HG03439 (cell line): ENCODE measurements around the gene FBXO17.
"Not testable (repeated sequence)": the region's sequence is repeated elsewhere in the genome, so short reads cannot be mapped to it uniquely, and the experiment has no call there.

Source experiments
- ATAC-seq: cut with Tn5 transposase; IDR thresholded peaks from one replicate; pipeline ENCODE4 v1.9.1; 2021; ENCODE audit warnings: mild to moderate bottlenecking, moderate library complexity; ENCODE audit not compliant: unreplicated experiment

The FBXO17 gene, protein sequence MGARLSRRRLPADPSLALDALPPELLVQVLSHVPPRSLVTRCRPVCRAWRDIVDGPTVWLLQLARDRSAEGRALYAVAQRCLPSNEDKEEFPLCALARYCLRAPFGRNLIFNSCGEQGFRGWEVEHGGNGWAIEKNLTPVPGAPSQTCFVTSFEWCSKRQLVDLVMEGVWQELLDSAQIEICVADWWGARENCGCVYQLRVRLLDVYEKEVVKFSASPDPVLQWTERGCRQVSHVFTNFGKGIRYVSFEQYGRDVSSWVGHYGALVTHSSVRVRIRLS

DNA sequence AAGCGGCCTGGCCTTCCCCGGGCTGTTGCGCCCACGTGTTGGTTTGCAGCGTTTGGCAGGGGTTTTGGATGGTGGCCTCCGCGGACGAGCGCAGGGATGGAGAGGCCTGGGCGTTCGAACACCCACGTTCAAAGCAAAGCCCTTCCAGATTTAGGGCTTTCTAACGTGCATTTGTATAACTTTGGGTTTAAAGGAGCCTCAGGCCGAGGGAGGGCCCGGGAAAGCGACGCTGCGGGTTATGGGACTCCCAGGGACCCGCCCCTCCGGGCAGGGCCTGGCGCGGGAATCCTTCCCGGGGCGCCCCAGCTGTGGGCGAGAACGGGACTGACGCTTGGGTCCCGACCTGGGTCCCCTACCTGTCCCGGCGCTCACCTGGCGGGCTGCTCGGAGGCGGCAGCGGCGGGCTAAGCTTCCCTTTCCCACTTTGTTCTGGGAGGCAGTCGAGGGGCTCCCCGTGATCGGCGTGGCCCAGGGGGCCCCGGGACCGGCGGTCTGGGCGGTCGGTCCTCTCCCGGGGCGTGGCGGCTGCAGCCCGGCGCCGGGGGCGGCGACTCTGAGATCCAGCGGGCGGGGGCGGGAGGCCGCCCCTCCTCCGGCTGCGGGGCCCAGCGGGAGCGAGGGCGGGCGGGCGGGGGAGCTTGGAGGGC, at the start of gene FBXO17:
Gene FBXO17 (minus strand): TSS at position 529 of the 647 bp plus-strand sequence. CDS start 25,423 bp downstream, outside the sequence.
- ATAC-seq, result no peak

DNA sequence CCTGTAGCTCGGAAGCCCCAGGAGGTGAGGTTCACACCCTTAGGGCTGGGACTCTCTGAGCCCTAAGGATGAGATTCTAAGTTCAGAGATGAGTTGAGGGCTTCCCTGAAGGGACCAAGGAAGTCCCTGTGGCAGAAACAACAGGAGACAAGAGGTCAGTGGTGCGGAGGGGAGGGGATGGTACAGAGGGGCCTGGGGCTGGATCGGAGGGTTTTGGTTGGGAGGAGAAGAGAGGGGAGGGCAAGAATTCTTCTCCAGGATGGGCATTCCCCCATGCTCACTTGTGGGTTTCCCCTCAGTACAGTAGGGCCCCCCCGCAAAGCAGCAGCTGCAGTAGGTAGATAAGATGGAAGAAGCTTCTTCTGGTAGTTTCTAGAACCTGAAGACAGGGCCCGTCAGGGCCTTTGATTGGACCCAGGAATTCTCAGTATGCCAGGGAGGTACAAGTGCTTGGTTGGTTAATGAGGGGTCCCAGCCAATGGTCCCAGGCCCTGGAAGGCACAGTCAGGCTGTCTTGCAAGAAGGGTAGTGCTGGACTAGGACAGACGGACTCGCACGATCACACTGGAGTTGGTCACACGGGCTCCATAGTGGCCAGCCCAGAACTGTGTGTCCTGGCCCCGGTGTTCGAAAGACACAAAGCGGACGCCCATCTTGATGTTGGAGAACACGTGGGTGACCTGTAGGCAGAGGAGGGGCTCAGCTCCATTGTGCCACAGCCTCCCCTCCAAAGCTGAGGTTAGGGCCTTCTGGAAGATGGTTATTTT, 49.5 kb upstream of the FBXO17 start:
- ATAC-seq, result no peak

DNA sequence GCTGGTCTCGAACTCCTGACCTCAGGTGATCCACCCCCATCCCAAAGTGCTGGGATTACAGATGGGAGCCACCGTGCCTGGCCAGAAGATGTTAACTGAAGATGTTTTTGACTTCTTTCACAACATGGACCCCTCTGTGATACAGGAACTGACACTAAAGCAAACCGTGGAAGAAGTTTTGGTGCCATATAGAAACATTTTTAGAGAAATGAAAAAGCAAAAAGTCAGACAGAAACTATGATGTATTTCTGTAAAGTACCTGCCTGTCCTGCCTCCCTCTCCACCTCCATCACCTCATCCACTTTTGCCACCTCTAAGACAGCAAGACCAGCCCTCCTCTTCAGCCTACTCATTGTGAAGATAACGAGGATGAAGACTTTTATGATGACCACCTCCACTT, 45.5 kb upstream of the FBXO17 start:
- no peak for ATAC-seq

DNA sequence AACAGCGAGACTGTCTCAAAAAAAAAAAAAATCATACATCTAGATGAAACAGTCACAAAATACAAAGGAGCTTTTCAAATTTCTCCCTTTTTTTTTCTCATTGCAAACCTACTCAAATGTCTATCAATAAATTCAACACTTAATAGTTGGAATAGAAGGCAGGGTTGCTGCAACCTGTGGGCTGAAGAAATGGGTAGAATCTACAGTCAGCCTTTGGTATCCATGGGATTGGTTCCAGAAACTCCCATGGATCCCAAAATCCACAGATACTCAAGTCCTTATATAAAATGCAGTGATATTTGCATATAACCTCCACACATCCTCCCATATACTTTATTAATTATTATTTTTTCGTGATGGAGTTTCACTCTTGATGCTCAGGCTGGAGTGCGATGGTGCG, 42.1 kb upstream of the FBXO17 start:
- ATAC-seq, result no peak

DNA sequence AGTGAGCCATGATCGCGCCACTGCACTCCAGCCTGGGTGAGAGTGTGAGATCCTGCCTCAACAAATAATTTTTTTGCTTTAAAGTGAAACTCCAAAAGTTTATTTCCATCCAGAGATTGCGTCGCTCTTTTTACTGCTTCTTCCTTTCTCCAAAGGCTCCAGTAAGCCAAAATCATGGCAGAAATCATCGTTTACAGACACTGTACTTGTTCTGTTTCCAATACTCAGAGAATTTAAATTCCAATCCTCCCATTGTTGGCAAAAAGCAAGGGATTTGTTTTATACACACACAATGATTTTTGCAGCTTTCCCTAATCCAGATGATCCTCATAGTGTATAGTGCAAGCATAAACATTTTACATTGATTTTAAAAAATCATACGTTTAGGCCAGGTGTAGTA, 41.5 kb upstream of the FBXO17 start:
- ATAC-seq, result no peak

DNA sequence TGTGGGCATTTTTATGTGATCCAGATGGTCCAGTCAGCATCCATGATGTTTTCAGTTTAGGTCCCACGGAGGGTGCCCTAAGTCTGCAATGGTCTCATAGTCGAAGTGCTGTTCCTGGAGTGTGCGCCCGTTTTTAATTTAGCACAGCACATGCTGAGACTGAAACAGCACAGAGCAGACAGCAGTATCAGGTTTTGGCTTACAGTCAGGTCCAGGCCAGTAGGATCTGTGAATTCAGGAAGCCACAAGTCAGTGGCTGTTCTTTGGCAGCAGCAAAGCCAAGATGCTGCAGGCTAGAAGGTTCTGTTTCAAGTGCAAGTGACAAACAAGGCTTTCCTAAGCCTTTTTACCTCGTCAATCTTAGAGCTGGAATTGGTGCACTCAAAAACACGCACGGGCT, 38.5 kb upstream of the FBXO17 start:
- no peak for ATAC-seq

DNA sequence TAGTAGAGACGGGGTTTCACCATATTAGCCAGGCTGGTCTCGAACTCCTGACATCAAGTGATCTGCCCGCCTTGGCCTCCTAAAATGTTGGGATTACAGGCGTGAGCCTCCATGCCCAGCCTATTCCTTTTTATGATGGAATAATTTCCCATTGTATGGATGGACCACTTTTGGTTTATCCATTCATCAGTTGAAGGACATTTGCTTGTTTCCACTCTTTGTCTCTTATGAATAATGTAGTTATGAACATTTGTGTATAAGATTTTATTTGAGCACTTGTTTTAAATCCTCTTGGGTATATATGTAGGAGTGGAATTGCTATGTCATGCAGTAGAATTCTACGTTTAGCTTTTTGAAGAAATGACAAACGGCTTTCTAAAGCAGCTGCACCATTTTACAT, 33.5 kb upstream of the FBXO17 start:
- no peak for ATAC-seq

DNA sequence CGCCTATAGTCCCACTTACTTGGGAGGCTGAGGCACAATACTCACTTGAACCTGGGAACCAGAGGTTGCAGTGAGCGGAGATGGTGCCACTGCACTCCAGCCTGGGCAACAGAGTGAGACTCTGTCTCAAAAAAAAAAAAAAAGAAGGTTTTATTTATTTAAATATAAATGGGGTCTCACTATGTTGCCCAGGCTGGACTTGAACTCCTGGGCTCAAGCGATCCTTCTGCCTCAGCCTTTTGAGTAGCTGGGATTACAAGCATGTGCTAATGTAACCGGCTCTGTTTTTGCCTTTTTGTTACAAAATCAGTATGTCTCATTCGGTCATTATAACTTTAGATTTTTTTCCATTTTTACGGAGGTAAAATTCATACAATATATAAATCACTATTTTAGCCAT, 32.6 kb upstream of the FBXO17 start:
- no peak for ATAC-seq

DNA sequence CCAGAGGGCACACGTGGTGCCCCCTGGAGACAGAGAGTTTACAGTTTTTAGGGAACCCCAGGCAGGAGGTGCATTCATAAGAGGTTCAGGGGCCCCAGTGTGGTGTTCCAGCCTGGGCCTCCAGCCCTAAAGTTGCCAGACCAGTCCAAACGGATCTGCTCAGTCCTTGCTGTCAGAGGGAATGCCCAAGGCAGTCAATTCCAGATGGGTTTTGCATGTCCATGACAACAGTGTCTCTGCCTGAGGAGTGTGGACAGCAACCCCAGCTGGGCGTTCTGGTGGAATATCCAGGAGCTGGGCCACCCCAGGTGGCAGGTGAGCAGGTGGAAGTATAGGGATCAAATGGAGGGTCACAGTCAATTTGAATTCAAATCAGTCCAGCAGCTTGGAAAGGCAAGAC, 31.6 kb upstream of the FBXO17 start:
- no peak for ATAC-seq

DNA sequence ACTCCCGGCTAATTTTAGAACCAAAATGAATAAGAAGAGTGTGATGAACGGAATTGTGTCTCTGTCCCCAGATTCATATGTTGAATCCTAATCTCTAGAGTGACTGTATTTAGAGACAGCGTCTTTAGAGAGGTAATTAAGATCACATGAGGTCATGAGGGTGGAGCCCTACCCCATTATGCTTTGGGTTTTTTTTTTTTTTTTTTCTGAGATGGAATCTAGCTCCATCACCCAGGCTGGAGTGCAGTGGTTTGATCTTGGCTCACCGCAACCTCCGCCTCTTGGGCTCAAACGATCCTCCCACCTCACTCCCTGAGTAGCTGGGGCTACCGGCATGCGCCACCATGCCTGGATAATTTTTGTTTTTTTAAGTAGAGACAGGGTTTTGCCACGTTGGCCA, 28.9 kb upstream of the FBXO17 start:
- no peak for ATAC-seq

DNA sequence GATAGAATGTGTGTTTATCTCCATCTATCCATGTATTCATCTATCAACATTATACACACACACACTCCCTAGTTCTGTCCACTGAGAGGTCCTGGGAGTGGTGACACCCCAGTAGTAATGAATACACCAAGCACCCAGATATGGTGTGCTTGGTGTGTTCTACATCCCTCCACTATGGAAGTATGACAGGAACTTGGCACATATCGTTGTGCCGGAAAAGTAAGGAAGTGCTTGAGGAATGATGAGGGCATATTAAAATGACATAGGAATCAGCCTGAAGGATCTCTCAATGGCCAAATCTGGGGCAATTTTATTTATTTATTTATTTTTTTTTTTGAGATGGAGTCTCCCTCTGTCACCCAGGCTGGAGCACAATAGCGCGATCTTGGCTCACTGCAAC, 28.3 kb upstream of the FBXO17 start:
- no peak for ATAC-seq

DNA sequence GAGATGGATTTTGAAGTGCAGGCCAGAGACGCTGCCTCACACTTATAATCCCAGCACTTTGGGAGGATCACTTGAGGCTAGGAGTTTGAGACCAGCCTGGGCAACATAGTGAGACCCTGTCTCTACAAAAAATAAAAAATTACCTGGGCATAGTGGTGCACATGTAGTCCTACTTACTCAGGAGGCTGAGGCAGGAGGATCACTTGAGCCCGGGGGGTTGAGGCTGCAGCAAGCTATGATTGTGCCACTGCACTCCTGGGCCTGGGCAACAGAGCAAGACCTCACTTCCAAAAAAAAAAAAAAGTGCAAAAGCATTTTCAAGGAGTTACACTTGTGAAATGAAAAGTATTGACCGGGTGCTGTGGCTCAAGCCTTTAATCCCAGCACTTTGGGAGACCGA, 27.6 kb upstream of the FBXO17 start:
- no peak for ATAC-seq

DNA sequence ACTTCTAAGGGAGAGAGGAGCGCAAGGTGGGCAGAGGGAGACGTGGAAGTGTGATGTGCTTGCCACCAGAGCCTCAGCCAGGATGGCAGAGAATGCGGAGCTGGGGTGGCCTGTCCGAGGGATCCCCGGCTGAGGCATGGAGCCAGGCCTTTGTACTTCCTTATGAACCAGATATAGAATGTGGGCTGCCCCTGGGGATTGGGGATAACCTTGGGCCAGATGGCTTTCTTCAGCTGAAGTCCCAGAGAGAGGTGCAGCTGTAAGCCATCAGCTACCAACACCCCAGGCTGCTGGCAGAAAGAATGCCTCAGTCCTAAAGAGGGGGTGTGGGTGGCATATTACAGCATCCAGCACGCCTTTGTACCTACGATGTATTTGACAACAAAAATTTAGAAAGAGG, 25.5 kb upstream of the FBXO17 start:
- no peak for ATAC-seq

DNA sequence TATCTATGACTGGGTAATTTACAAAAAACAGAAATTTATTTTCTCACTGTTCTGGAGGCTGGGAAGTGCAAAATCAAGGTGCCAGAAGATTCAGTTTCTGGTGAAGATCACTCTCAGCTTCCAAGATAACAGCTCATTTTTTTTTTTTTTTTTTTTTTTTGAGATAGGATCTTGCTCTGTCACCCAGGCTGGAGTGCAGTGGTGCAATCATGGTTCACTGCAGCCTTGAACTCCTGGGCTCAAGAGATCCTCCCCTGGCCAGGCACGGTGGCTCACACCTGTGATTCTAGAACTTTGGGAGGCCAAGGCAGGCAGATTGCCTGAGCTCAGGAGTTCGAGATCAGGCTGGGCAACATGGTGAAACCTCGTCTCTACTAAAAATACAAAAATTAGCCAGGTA, 22.0 kb upstream of the FBXO17 start:
- ATAC-seq, result not testable (repeated sequence)

DNA sequence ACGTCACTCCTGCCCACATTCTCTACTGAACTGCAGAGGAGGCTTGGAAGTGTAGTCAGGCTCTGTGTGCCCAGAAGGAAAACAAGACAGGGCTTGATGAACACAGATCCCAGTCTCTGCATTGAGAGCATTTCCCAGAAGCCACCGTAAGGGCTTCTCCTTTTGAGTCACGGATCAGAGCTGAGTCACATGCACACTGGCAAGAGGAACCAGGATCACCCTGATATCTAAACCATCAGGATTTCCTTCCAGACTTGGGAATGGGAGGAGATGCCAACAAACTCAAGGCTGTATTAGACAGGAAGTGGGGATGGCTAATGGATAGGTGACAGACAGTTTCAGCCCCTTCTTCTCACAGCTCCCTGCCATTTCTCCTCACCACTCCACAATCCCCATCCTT, 17.7 kb upstream of the FBXO17 start:
- ATAC-seq, result no peak

DNA sequence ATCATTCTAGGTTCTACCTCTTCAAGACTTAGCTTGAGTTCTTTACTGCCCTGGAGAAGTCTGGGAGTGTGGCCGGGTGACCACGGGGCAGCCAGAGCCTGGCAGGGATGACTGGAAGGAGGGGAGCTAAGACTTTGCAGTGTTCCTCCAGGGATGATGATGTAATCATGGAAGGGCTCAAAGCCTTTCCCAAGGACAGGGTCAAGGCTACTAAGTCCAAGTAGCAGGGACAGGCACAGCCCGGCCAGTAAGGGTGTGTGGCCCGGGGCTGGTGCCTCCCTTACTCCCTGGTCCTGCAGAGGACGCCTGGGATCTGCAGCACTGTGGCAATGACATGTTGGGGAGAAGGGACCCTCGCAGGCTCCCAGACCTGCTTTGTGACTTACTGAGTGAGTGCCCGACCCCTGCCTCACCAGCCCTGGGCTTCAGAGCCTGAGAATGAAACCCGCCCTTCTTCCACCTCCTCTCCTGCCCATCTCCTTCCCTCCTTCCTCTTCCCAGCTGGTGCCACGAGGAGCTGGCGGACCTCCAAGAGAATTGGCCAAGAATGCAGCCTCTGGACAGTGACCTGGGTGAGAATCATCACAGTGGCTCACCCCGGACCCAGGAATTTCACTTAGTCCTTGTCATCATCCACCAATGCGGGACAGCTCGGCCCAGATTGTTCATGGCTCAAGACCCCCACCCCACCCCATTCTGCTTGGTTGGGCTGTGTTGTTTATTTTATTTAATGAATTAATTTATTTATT, 15.6 kb upstream of the FBXO17 start:
- no peak for ATAC-seq

DNA sequence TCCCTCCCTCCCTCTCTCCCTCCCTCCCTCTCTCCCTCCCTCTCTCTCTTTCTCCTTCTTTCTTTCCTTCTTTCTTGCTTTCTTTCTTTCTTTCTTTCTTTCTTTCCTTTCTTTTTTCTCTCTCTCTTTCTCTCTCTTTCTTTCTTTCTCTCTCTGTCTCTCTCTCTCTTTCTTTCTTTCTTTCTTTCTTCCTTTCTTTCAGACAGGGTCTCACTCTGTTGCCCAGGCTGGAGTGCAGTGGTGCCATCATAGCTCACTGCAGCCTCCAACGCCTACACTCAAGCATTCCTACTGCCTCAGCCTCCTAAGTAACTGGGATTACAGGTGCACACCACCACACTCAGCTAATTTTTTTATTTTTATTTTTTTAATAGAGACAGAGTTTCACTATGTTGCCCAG, 14.1 kb upstream of the FBXO17 start:
- ATAC-seq, result not testable (repeated sequence)

DNA sequence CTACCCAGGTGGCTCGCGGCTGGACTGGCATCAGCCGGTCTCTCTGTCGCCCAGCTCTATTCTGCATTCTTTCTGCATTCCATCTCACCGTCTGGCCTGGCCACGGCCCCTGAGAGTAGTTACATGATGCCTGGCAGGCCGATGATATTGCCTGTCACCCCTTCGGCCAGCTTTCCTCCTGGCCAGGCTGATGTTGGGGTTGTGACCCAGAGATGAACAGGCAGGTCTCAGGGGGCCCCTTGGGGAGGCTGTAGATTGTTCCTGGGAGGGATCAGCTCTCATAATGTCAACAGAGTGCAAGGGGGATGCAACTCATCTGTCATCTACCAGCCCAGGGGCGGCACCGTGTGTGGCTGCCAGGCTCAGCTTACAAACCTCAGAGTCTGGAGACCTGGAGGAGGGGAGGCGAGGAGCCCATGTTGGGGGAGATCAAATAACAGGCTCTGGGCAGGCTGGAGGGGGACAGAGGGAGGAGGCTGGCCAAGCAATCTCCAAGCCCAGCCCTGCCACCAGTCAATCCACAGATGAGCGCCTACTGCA, 13.6 kb upstream of the FBXO17 start:
- no peak for ATAC-seq

DNA sequence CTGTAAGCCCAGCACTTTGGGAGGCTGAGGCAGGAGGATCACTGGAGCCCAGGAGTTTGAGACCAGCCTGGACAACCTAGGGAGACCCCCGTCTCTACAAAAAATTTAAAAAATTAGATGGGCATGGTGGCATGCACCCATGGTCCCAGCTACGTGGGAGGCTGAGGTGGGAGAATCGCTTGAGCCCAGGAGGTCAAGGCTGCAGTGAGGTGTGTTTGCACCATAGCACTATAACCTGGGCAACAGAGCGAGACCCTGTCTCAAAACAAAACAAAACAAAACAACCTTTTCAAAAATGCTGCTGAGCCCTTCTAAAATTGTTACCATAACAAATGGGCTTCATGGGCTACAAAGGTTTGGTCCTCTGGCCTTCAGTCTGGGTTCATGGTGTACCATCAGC, 13.1 kb upstream of the FBXO17 start:
- ATAC-seq, result not testable (repeated sequence)

DNA sequence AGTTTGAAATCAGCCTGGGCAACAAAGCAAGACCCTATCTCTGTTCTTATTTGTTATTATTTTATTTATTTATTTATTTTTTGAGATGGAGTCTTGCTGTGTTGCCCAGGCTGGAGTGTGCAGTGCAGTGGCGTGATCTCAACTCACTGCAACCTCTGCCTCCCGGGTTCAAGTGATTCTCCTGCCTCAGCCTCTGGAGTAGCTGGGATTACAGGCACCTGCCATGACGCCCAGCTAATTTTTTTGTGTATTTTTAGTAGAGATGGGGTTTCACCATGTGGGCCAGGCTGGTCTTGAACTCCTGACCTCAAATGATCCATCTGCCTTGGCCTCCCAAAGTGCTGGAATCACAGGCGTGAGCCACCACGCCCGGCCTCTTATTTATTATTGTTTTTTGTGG, 12.2 kb upstream of the FBXO17 start:
- ATAC-seq, result not testable (repeated sequence)

DNA sequence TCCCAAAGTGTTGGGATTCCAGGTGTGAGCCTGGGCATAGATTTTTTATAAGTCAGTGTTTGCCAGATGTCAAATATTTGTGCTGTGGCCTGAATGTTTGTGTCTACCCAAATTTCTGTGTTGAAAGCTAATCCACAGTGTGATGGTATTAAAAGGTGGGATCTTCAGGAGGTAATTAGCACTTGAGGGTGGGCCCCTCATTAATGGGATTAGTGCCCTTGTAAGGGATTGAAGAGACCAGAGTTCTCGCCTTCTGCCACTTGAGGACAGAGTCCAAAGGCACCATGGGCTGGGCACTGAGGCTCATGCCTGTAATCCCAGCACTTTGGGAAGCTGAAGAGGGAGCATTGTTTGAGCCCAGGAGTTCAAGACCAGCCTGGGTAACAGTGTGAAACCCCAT, 9.7 kb upstream of the FBXO17 start:
- no peak for ATAC-seq
